Adrenal gland (tissue), 19 donors: ENCODE measurements around the gene IKZF2. TPM values are rescaled to one million over a fixed set of nuclear protein-coding genes. Genes with fewer than 3 reads are reported as not detected.

Source experiments
- DNase-seq, 7 donors: peaks; one replicate each; pipeline ENCODE4 v3.0.0-alpha.2; 2019 to 2020
- H3K27ac ChIP-seq, 5 donors: fragments of 200-600 bp; sonication (generic) in 4 of 5; 1 replicate in 3 of 5; 2 replicates in 2 of 5; pipeline versions ENCODE4 v1.5.1 to v1.8.0; 2016 to 2020; ENCODE audit warnings: mild to moderate bottlenecking in 1 of 5
- H3K27me3 ChIP-seq: fragments of 200-600 bp; 2 replicates; pipeline ENCODE4 v1.8.0; 2021
- H3K36me3 ChIP-seq, 2 donors: fragments of 200-600 bp; replicated peaks in 1 of 2; 1 replicate in 1 of 2; 2 replicates in 1 of 2; pipeline versions ENCODE4 v1.5.1 to v1.8.0; 2018 to 2022
- H3K4me1 ChIP-seq, 2 donors: fragments of 200-600 bp; replicated peaks in 1 of 2; 1 replicate in 1 of 2; 2 replicates in 1 of 2; pipeline versions ENCODE4 v1.5.1 to v1.8.0; 2018 to 2021
- H3K4me3 ChIP-seq, 4 donors: fragments of 200-600 bp; sonication (generic) in 3 of 4; one replicate each; pipeline ENCODE4 v1.5.1; 2016 to 2018
- H3K9me3 ChIP-seq, 3 donors: fragments of 200-600 bp; sonication (generic) in 1 of 3; replicated peaks in 1 of 3; 1 replicate in 2 of 3; 2 replicates in 1 of 3; pipeline versions ENCODE4 v1.5.1 to v1.8.0; 2016 to 2021
- CTCF ChIP-seq, 6 experiments: fragments of 450-650 bp in 4 of 6; fragments of 200-600 bp in 2 of 6; sonication (generic) in 1 of 6; IDR thresholded peaks; 1 replicate in 5 of 6; 2 replicates in 1 of 6; pipeline versions ENCODE4 v1.5.1 to v1.8.0; 2016 to 2021; ENCODE audit warnings: antibody characterized with exemption in 6 of 6, mild to moderate bottlenecking in 2 of 6, moderate library complexity in 1 of 6
- POLR2A ChIP-seq, 2 donors: fragments of 450-650 bp; IDR thresholded peaks; one replicate each; pipeline ENCODE4 v1.6.1; 2017; ENCODE audit warnings: antibody characterized with exemption in 2 of 2, mild to moderate bottlenecking in 2 of 2, moderate library complexity in 1 of 2
- WGBS, 4 donors: extraction: QIAGEN DNeasy Blood & Tissue Kit in 2 of 4; methylation state at CpG; one replicate each; pipeline versions ENCODE4 v1.1.5 to v1.1.7; 2013 to 2017; 5-methylcytosine and 5-hydroxymethylcytosine counted together
- intact Hi-C, 2 donors: fragments of 100-400 bp; cut with DNase I; formaldehyde crosslinking; loops; one replicate each; pipeline versions ENCODE4 v1.14.1 to v1.15.0; 2022 to 2023
- long read RNA-seq, 10 donors: library from polyadenylated mRNA in 3 of 10; unstranded in 2 of 10; stranded (forward) in 1 of 10; transcript quantifications; one replicate each; pipeline ENCODE4 v2.0.0 and lab custom pipeline, GENCODE V29; 2021 to 2026
- polyA plus RNA-seq, 3 donors: library from polyadenylated mRNA; stranded (reverse); fragments of 200-250 nt in 2 of 3; fragments of 350-450 nt in 1 of 3; fragmentation: Illumina TruSeq in 1 of 3; extraction: RNeasy Lipid Tissue Mini Kit (QIAGEN cat#74804) in 1 of 3; gene quantifications; one replicate each; pipeline ENCODE4 v1.2.3, GENCODE V29; 2013 to 2014
- total RNA-seq, 9 donors: library from RNA; depleted of rRNA in 4 of 9; stranded (reverse); fragments of >200 nt in 4 of 9; fragments of 120-200 nt in 1 of 9; fragmentation: NEBNext Ultra II Directional in 1 of 9; extraction: Animal tissue kit (Norgen Biotek cat#: 25700) in 1 of 9; gene quantifications; one replicate each; pipeline versions ENCODE4 v1.1.0 to v1.2.4, GENCODE V29; 2013 to 2023
- donor health status: healthy with polysubstance abuse.
- donor health status: Bipolar disorder and iron deficiency.
- donor health status: DM: yes; HTN: yes; CAD: no.
- donor health status: DM: no; HTN: no; CAD: no.
- donor health status: DM: no; HTN: no; CAD: no.
- donor health status: DM: yes; HTN: yes; CAD: no.

Gene IKZF2
- 10 to 100 TPM in 4 of 9 donors, 1 to 10 TPM in 5; 1.4 to 18.9 (median 9.6) TPM for total RNA-seq
- polyA plus RNA-seq, result 1 to 10 TPM in 1 of 3 donors, under 1 TPM in 2; 0.44 to 4.9 (median 0.97) TPM
- long read RNA-seq, donor 1, result 0 reads
- long read RNA-seq, donor 2, result 0 reads
- long read RNA-seq, donor 3, result 0 reads
- long read RNA-seq, donor 4, partial matches to known transcripts, result 0 of 1 reads
- long read RNA-seq, donor 4, other reads (novel, unspliced or antisense), result 1 of 1 reads
- long read RNA-seq, donor 5, partial matches to known transcripts, result 0 of 1 reads
- long read RNA-seq, donor 5, other reads (novel, unspliced or antisense), result 1 of 1 reads
- long read RNA-seq, donor 6, partial matches to known transcripts, result 0 of 1 reads
- long read RNA-seq, donor 6, other reads (novel, unspliced or antisense), result 1 of 1 reads
- long read RNA-seq, donor 7, result 0 reads
- long read RNA-seq, donor 8, result 0 reads
- long read RNA-seq, donor 9, result 0 reads
- long read RNA-seq, donor 10, result 0 reads

GRCh38 chr2:213151437-213152064 is at the start of gene IKZF2:
TSS of gene IKZF2 (minus strand) at chr2:213151612. CDS start at chr2:213148629, 2,983 bp downstream.
- TF ChIP-seq CTCF (IDR thresholded peaks at IDR 0.05), result no peak
- peak; percentile 23 to 82 for TF ChIP-seq POLR2A (IDR thresholded peaks at IDR 0.05)
- Histone ChIP-seq H3K27ac (peak within 1 kb of the TSS; percentile 75 to 97 (median 96)), H3K9me3 (no peaks in the 10 kb centered on the region), H3K4me3 (peak within 1 kb of the TSS; percentile 49 to 100 (median 90)), H3K27me3 (no peaks in the 10 kb centered on the region), H3K4me1 (peaks cover 6 to 20% of the 10 kb centered on the region in 2 donors), H3K36me3 (no peaks in the 10 kb centered on the region)
- intact Hi-C loops, result loop anchor here (5.0 kb wide), 2 partner anchors 374 to 464 kb away; no protein-coding TSS in a partner anchor
- 0 to 1% (median 0%) methylated on average over 6 to 87 of the region's 87 CpGs for WGBS, 4 donors
- peak; percentile 84 to 90 (median 85) for DNase-seq

- Histone ChIP-seq H3K4me1 (peaks cover 6 to 7% of the 10 kb centered on the region in 2 donors), H3K27me3 (no peaks in the 10 kb centered on the region), H3K27ac (no peak overlapping the region), H3K4me3 (no peak overlapping the region), H3K9me3 (peaks cover 0 to 6% (median 0%) of the 10 kb centered on the region in 3 donors), H3K36me3 (no peaks in the 10 kb centered on the region)
- intact Hi-C loops, result no loop called here
- peak in 4 of 7 donors; percentile 8 to 34 (median 21) for DNase-seq
- TF ChIP-seq POLR2A (IDR thresholded peaks at IDR 0.05) (no peak), CTCF (IDR thresholded peaks at IDR 0.05) (no peak)
Observed at GRCh38 chr2:213199871-213200270, 48.5 kb upstream of the IKZF2 start.

GRCh38 chr2:213189001-213189899 is 37.8 kb upstream of the IKZF2 start:
- intact Hi-C loops, result no loop called here
- no peaks in the 10 kb centered on the region for H3K9me3 ChIP-seq
- H3K4me3 ChIP-seq, result no peak overlapping the region
- 34 to 42% (median 38%) methylated on average over 16 of the region's 16 CpGs for WGBS, 4 donors
- no peaks in the 10 kb centered on the region for H3K27me3 ChIP-seq
- no peak overlapping the region for H3K27ac ChIP-seq
- no peak for TF ChIP-seq CTCF (IDR thresholded peaks at IDR 0.05)
- TF ChIP-seq POLR2A (IDR thresholded peaks at IDR 0.05), result no peak
- no peaks in the 10 kb centered on the region for H3K4me1 ChIP-seq
- no peaks in the 10 kb centered on the region for H3K36me3 ChIP-seq
- DNase-seq, result no peak

- no peaks in the 10 kb centered on the region for H3K27me3 ChIP-seq
- TF ChIP-seq POLR2A (IDR thresholded peaks at IDR 0.05) (no peak), CTCF (IDR thresholded peaks at IDR 0.05) (no peak)
- no peak for DNase-seq
- intact Hi-C loops, result no loop called here
- H3K4me1 ChIP-seq, result no peaks in the 10 kb centered on the region
- H3K9me3 ChIP-seq, result no peaks in the 10 kb centered on the region
- 80 to 85% (median 84%) methylated on average over 2 of the region's 2 CpGs for WGBS, 4 donors
- H3K4me3 ChIP-seq, result no peak overlapping the region
- H3K36me3 ChIP-seq, result no peaks in the 10 kb centered on the region
- H3K27ac ChIP-seq, result no peak overlapping the region
Observed at GRCh38 chr2:213188533-213188867, 37.1 kb upstream of the IKZF2 start.
